Measurements from ENCODE around the gene IRF2BP2. TPM values are rescaled to one million over a fixed set of nuclear protein-coding genes. Genes with fewer than 3 reads are reported as not detected.

IRF2BP2 gene
- 95.9 and 111 TPM in 2 replicates for total RNA-seq

GRCh38 chr1:234610061-234610665 is at the start of gene IRF2BP2:
Gene IRF2BP2, minus strand, starts transcription at chr1:234610178. Its CDS starts 684 bp downstream, at chr1:234609494.

Other genes starting within 250 kb of the IRF2BP2 start
- 13.3 and 15.1 TPM in 2 replicates for gene COA6, start 236.7 kb downstream of the IRF2BP2 start, total RNA-seq
- 28.8 and 34.5 TPM in 2 replicates for gene TARBP1, start 131.0 kb downstream of the IRF2BP2 start, total RNA-seq

All from smooth muscle cell of the umbilical artery (primary cell).